HG02571 (cell line): ENCODE results near the gene FAM200A.
"Not testable (repeated sequence)": the region's sequence is repeated elsewhere in the genome, so short reads cannot be mapped to it uniquely, and the experiment has no call there.

Experiments used
- ATAC-seq: cut with Tn5 transposase; IDR thresholded peaks from one replicate; pipeline ENCODE4 v1.9.1; 2021; ENCODE audit warnings: mild to moderate bottlenecking, moderate library complexity; ENCODE audit not compliant: unreplicated experiment

Gene FAM200A

GRCh38 chr7:99559175-99559915 lies 7.4 kb upstream of the FAM200A start:
- ATAC-seq, result no peak

- ATAC-seq, result peak; percentile 87
Measured at GRCh38 chr7:99558306-99559174, 6.6 kb upstream of the FAM200A start, which contains the start of gene ZNF655. Gene ZNF655 (plus strand): TSS chr7:99558642. CDS start chr7:99560560, 1,918 bp downstream.

- ATAC-seq, result peak; percentile 41
Measured at GRCh38 chr7:99557940-99558305, 6.0 kb upstream of the FAM200A start.

- ATAC-seq, result no peak
Measured at GRCh38 chr7:99557196-99557607, 5.3 kb upstream of the FAM200A start.

GRCh38 chr7:99554939-99555338 lies 3.0 kb upstream of the FAM200A start:
- ATAC-seq, result no peak

GRCh38 chr7:99553039-99553438 lies 1.1 kb upstream of the FAM200A start:
- ATAC-seq, result no peak

- no peak for ATAC-seq
Measured at GRCh38 chr7:99551334-99551733, 580 bp downstream of the FAM200A start.

- ATAC-seq, result not testable (repeated sequence)
Measured at GRCh38 chr7:99549545-99549944, 2.4 kb downstream of the FAM200A start.

GRCh38 chr7:99545308-99545707 lies 6.6 kb downstream of the FAM200A start:
- ATAC-seq, result not testable (repeated sequence)

- no peak for ATAC-seq
Measured at GRCh38 chr7:99543916-99544315, 8.0 kb downstream of the FAM200A start.

GRCh38 chr7:99543081-99543671 lies 8.7 kb downstream of the FAM200A start:
- ATAC-seq, result no peak

- no peak for ATAC-seq
Measured at GRCh38 chr7:99541212-99541611, 10.7 kb downstream of the FAM200A start.

GRCh38 chr7:99540542-99540941 lies 11.4 kb downstream of the FAM200A start:
- ATAC-seq, result no peak

- ATAC-seq, result no peak
Measured at GRCh38 chr7:99539213-99539811, 12.6 kb downstream of the FAM200A start.

- ATAC-seq, result no peak
Measured at GRCh38 chr7:99535667-99536066, 16.2 kb downstream of the FAM200A start.

- no peak for ATAC-seq
Measured at GRCh38 chr7:99531354-99531765, 20.6 kb downstream of the FAM200A start.

- ATAC-seq, result no peak
Measured at GRCh38 chr7:99525713-99526440, 26.0 kb downstream of the FAM200A start.

- ATAC-seq, result no peak
Measured at GRCh38 chr7:99521399-99521798, 30.5 kb downstream of the FAM200A start.

GRCh38 chr7:99514050-99514449 lies 37.9 kb downstream of the FAM200A start:
- no peak for ATAC-seq

GRCh38 chr7:99505324-99505662 lies 46.6 kb downstream of the FAM200A start:
- ATAC-seq, result no peak
